Inferior parietal cortex (tissue), 1 donor: ENCODE data around the gene ZNF628.

Source experiments
- DNase-seq: peaks from one replicate; pipeline ENCODE4 v3.0.0-alpha.2; 2016; ENCODE audit errors: extremely low spot score

Gene ZNF628

DNA sequence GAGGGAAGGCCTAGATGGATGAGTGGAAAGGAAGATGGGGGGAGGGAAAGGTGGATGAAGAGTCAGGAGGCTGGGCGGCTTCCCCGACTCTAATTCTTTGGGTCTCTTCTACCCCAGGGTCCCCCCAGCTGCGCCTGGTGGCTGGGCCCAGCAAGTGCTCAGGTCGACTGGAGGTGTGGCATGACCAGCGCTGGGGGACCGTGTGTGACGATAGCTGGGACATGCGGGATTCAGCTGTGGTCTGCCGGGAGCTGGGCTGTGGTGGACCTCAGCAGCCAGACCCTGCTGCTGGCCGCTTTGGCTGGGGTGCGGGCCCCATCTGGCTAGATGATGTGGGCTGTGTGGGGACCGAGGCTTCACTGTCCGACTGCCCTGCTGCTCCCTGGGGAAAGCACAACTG is 21.3 kb downstream of the ZNF628 start:
- DNase-seq, result no peak

DNA sequence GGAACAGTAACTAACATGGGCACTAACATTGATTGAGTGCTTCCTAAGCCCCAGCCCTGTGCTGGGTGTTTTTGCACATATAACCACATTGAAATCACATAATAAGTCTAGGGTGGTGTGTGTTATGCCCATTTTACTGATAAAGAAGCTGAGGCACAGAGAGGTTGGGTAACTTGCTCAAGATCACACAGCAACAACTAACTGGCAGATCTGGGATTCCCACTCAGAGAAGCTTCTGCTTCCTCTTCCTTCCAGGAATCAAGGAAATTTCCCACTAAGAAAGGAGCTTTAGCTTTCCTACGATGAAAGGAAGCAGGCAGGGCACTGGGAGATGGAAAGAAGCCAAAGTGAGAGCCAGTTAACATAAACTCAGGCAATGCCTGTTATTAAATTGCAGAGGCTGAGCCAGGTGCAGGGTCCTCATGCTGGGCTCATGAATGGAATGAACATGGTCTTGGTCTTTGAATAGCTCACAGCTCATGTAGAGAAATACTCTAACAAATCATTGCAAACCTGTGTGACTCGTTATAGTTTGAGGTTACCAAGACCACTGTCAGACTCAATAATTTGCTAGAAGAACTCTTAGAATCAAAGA is 21.9 kb downstream of the ZNF628 start:
- no peak for DNase-seq

- no peak for DNase-seq
Measured at GRCh38 chr19:55500368-55500952, 24.0 kb downstream of the ZNF628 start.

GRCh38 chr19:55502197-55502952 is 26.0 kb downstream of the ZNF628 start:
- DNase-seq, result no peak

GRCh38 chr19:55503157-55503501 is 26.7 kb downstream of the ZNF628 start:
- no peak for DNase-seq

- peak; percentile 97 for DNase-seq
Measured at GRCh38 chr19:55503502-55504251, 27.3 kb downstream of the ZNF628 start.

- DNase-seq, result no peak
Measured at GRCh38 chr19:55504252-55504603, 27.8 kb downstream of the ZNF628 start.

- DNase-seq, result no peak
Measured at GRCh38 chr19:55504981-55505380, 28.6 kb downstream of the ZNF628 start.

- DNase-seq, result no peak
Measured at GRCh38 chr19:55508120-55508519, 31.7 kb downstream of the ZNF628 start.

- peak; percentile 92 for DNase-seq
Measured at GRCh38 chr19:55516878-55517620, 40.6 kb downstream of the ZNF628 start.

- DNase-seq, result no peak
Measured at GRCh38 chr19:55519451-55520311, 43.3 kb downstream of the ZNF628 start.

GRCh38 chr19:55520691-55521292 is 44.4 kb downstream of the ZNF628 start:
- DNase-seq, result no peak

- DNase-seq, result no peak
Measured at GRCh38 chr19:55525289-55526101, 49.1 kb downstream of the ZNF628 start.

GRCh38 chr19:55526216-55527196 is 50.1 kb downstream of the ZNF628 start:
- DNase-seq, result no peak

GRCh38 chr19:55527197-55528029 is 51.0 kb downstream of the ZNF628 start:
- no peak for DNase-seq

GRCh38 chr19:55528030-55528803 is 51.8 kb downstream of the ZNF628 start:
- no peak for DNase-seq
